Measurements from ENCODE around the gene FEZF2.

The FEZF2 gene

DNA sequence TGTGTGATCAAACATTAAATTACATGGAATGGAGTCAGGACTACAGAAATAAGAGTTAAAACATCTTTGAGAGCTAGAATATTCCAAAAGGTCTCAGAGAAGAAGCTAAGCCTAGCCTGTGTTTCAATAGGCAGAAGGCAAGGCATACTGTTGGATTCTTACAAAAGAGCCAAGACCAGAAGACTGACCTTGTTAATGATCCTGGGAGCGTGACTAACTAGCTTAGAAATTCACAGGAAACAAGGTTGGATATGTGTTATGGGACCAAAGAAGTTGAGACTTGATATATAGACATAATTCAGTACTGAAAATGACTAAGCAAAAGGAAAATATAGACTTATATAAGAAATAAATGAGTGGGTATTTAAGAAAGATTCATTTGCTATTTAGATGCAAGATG lies 50.1 kb downstream of the FEZF2 start:
- no peak for DNase-seq

Data from activated CD8-positive, alpha-beta memory T cell treated with anti-CD3 and anti-CD28 coated beads for 24 hours (primary cell).